HUDEP-2 (cell line): ENCODE measurements around the gene DLEC1.
A peak's percentile ranks its signal among the peaks of the same experiment; 100 is the strongest.

Source experiments
- DNase-seq, 76 experiments: peaks; one replicate each; lab custom pipeline; 2025; ENCODE audit not compliant: unreplicated experiment in 76 of 76; lab: John Stamatoyannopoulos, UW

Gene DLEC1

GRCh38 chr3:38118421-38119247, 79.6 kb downstream of the DLEC1 start:
- DNase-seq = no peak

- DNase-seq = no peak
These were observed 80.2 kb downstream of the DLEC1 start for GRCh38 chr3:38119248-38119544.

- no peak for DNase-seq
These were observed 81.0 kb downstream of the DLEC1 start for GRCh38 chr3:38119821-38120692.

GRCh38 chr3:38120693-38121450, 81.9 kb downstream of the DLEC1 start:
- no peak for DNase-seq

- DNase-seq = no peak
These were observed 82.4 kb downstream of the DLEC1 start for GRCh38 chr3:38121451-38121831.

GRCh38 chr3:38121832-38122461, 82.9 kb downstream of the DLEC1 start:
- no peak for DNase-seq

- DNase-seq = no peak
These were observed 83.8 kb downstream of the DLEC1 start for GRCh38 chr3:38122712-38123290.

- DNase-seq = no peak
These were observed 85.5 kb downstream of the DLEC1 start for GRCh38 chr3:38124324-38125122.

GRCh38 chr3:38125305-38126120, 86.5 kb downstream of the DLEC1 start:
- no peak for DNase-seq

GRCh38 chr3:38126121-38126892, 87.3 kb downstream of the DLEC1 start:
- no peak for DNase-seq

GRCh38 chr3:38127611-38128302, 88.7 kb downstream of the DLEC1 start:
- no peak for DNase-seq

- DNase-seq = no peak
These were observed 89.3 kb downstream of the DLEC1 start for GRCh38 chr3:38128303-38128655.

GRCh38 chr3:38129058-38129457, 90.0 kb downstream of the DLEC1 start:
- no peak for DNase-seq

- no peak for DNase-seq
These were observed 91.6 kb downstream of the DLEC1 start for GRCh38 chr3:38130631-38131065.

- peak in 43 of 76 experiments; percentile 3 to 55 (median 23) for DNase-seq
These were observed 92.8 kb downstream of the DLEC1 start for GRCh38 chr3:38131621-38132369.

GRCh38 chr3:38133209-38133556, 94.2 kb downstream of the DLEC1 start:
- DNase-seq = no peak
